ENCODE results near the gene BRD7.
A peak's percentile ranks its signal among the peaks of the same experiment; 100 is the strongest.

The BRD7 gene

DNA sequence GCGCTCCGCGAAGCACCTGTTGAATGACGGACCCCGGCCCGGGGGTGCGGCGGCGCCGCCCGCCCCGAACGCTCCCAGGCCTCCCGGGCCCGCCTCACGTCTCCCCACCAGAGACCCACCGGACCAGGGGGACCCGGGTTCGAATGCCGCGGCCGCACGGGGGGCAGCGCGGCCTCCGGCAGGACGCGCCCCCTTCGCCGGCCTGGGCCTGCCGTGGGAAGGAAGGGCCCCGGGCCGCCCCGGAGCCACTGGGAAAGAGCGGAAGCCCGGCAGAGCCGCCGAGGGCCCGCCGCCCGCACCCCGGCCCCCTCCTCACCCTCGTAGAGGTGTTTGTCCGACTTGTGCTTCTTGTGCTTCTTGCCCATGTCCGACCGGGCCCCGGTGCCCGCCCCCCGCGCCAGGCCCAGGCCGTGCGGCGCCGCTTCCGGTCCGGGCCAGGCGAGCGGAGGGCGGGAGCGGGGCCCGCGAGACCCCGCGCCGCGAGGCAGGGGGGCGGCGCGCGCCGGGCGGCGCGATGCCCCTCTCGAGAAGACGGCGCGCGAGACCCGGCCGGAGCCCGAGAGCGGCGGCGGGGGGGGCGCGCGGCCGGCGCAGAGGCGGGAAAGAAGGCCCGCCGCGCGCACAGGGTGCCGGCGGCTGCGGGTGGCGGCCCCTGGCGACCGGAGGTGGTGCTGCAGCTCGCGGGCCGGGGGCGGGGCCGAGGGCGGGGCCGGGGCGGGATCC is at the start of gene BRD7:
Gene BRD7, minus strand, starts transcription at position 579 of the 723 bp plus-strand sequence. Its CDS starts 214 bp downstream, at position 365.
- DNase-seq, result peak; percentile 86

GRCh38 chr16:50416388-50416787 is 47.6 kb upstream of the BRD7 start:
- no peak for DNase-seq

GRCh38 chr16:50414152-50414551 is 45.4 kb upstream of the BRD7 start:
- DNase-seq, result no peak

DNA sequence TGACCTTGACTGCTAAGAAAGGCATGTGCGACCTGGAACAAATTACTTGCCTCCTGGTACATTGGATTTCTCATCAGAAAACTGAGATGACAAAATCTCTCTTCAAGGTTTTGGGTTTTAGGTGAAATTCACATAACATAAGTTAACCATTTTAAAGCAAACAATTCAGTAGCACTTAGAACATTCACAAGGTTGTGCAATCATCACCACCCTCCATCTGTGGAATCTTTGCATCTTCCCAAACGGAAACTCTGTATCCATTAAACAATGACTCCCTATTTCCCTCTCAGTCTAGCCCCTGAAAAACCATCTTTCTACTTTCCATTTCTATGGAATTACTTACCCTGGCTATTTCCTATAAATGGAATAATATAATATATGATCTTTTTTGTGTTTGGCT is 42.2 kb upstream of the BRD7 start:
- DNase-seq, result no peak

DNA sequence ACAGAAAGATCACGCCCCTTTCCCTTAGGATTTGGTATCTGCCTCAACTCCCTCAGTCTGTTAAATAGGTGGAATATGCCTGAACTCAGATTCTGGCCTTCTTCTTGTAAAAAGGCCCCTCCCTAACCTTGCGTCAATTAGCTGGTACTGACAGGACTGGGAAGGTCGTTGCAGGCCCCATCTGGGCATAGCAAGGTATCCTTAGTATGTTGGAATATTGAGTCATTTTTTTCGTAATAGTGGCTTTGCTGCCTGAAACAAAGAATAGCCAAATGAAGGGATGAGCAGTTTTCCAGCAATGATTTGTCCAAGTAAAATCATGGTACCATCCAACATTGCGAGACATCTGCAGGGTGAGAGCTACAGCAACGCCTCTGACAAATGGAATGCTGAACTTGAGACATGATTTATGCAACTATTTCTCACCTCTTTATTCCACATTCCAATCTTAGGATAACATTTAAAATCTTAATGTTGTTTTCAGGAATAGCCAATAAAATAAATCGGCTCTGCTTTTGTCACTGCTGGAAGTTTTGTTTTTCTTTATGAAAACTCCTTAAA is 39.3 kb upstream of the BRD7 start:
- no peak for DNase-seq

DNA sequence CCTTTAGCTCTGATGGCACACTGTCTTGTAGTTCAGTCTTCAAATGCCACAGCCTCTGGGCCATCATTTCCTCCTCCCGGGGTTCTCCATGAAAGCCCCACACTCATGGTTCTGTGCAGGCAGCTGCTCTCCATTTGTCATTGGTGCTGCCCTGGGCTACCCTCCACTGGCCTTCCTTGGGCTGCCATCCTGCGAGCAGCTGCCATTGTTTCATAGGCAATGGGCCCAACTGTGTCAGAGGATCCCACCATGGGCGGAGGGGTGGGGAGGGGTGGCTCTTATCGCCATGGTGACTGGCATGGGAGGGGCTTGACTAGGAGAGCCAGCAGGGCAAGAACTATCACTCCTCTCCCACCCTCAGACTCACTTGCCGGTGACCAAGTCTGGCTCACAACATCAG is 38.6 kb upstream of the BRD7 start:
- DNase-seq, result no peak

DNA sequence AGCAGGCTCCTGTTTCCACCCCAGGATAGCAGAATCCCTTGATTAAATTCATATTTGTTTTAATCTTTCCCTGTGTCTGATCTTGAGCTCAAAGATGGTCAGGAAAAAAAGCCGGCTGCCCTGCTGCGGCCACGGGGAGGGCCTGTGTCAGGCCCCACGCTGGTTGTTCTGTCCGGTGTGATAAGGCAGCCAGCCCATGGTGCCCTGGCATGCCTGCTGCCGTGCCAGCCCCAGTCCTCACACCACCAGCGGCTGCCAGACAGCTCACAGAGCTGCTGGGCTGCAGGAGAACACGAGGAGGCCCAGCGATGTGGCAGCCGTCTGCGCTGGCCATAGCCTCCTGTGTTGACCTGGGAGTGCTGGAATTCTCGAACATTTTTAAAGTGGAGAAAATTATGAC is 34.7 kb upstream of the BRD7 start:
- no peak for DNase-seq

DNA sequence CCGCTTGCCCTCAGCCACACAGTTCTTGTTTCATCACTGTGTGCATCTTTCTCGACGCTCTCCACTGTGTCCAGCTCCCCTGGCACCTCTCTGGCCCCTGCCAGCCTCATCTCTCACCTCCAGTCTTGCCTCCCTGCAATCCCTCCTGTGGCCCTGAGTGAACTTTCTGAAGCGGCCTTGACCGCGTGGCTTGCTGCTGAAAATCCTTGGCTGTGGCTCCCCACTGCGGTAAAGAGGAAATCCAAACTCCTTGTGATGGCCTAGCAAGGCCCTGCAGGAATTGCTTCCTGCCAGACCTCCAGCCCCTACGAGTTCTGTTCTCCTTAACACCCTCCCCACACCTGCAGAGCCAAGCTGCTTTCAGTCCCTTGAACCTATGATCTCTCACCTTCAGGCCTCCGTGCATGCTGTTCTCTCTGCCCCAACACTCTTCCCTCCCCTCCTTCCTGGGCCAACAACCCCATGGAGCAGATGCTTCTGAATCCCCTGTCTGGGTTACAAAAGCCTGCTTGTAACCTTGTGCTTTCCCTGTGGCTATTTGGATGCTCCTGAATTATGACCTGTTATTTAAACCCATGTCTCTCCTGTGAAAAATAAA is 33.6 kb upstream of the BRD7 start:
- DNase-seq, result no peak

- DNase-seq, result no peak
These were observed 32.6 kb upstream of the BRD7 start for GRCh38 chr16:50401355-50401754.

GRCh38 chr16:50400967-50401348 is 32.2 kb upstream of the BRD7 start:
- no peak for DNase-seq

GRCh38 chr16:50400312-50400966 is 31.7 kb upstream of the BRD7 start:
- DNase-seq, result no peak

GRCh38 chr16:50399411-50399810 is 30.6 kb upstream of the BRD7 start:
- no peak for DNase-seq

GRCh38 chr16:50398336-50398735 is 29.5 kb upstream of the BRD7 start:
- DNase-seq, result no peak

DNA sequence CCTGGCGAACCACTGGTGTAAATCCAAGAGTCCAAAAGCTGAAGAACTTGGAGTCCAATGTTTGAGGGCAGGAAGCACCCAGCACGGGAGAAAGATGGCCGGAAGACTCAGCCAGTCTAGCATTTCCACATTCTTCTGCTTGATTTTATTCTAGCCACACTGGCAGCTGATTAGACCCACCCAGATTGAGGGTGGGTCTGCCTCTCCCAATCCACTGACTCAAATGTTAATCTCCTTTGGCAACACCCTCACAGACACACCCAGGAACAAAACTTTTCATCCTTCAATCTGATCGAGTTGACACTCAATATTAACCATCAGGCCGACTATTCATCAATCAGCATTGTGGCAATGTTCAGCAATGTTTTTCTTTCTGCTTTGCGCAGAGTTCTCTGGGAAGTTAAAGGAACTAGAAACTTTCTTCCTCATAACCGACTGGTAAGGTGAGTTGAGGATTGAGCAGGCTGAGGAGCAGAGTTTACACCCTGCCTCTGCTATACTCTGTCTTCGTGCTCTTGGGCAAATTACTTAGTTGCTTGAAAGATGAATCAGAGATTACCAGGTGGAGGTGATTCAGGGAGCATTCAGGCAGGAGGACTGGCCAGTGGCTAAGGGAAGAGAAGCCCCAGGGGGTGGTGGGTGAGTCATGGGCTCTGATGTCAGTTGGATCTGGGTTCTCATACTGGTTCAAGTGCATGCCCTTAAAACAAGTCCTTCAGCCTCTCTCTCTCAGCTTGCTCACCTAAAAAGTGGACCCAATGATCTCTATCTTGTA is 28.2 kb upstream of the BRD7 start:
- DNase-seq, result no peak

GRCh38 chr16:50395763-50396710 is 27.2 kb upstream of the BRD7 start:
- no peak for DNase-seq

DNA sequence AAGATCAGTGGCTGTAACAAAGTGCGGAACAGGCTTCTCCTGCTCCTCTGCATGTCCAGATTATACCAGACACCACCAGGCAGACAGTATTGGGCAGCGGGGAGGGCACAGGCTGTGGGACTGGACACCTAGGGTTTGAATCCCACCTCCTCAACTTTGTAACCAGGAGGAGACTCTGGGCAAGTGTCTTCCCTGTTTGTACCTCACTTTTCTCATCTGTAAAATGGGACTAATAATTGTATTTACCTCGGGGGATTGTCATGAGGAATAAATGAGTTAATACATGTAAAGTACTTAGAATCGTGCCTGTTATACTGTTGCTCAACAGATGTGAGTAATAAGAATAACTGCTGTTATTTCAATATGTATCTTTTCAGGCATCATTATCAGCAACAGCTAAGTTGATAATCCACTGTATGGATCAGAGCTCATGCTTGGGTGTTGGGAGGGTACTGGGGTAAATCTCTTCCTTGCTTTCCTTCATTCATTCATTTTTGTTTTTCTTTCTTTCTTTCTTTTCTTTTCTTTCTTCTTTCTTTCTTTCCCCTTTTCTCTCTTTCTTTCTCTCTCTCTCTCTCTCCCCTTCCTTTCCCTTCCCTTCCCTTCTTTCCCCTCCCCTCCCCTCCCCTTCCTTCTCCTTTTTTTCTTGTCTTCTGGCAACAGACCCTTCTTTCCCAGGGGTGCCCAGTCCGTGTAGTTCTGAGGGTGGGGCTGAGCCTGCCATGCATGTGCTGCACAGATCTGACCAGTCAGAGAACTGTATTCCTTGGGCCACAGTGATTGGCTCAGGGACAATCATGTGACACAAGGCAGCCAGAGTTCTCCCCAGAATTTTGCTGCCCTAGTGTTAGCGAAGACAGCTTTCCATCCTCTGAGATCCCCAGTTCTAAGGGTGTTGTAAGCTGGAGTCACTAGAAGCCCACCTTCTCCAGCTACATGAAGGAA is 25.3 kb upstream of the BRD7 start:
- no peak for DNase-seq

DNA sequence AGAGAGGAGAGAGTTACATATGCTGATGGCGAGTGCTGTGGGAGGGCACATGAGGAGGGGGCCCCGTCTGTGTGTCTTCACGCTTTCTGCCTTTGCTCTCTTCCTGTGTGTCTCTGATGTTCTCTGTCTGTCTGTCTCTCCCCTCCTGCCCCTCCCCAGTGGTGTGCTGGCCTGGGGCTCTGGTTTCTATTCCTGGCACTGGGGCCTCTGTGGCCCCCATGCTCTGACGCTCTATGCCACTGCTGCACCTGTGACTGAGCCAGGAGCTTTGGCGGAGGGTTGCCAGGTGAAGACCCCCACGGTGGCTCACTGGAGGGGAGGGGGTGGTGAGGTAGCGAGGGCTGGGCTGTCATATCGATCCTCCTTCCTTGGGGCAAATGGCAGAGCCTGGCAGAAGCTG is 24.6 kb upstream of the BRD7 start:
- DNase-seq, result no peak

DNA sequence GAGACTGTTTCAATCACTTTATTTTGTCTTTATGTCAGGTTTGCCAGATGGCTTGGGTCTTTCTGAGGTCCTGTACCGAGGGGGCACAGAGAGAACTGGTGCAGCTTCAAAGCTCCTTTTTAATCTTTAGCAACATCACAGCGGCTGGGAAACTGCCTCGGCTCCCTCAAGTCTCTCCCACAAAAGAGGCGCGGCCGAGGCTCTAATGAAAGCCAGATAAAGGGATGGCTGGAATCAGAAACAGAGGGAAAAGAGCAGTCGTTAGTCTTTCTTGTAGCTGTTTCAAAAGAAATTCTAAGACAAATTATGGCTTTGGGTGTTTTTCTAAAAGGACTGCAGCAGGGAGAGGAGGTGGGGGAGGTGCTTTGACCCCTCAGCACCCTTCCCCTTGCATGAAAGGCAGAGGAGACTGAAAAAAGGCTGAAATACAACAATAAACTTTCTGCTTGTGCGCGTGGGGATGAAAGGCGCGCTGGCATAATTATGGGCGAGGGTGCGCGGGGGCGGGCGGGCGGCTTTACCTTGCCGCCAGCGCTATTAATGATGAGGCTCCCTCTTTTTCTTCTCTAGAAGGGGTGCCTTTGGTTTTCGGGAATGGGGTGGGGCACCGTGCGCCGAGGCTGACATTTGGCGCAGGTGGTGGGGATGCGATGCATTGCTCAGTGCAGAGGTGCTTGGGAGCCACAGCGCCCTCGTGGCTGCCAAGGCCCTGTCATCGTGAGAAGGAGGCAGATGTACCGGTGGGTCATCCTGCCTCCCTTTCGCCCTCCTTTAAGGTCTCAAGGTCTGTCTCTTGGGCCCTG is 22.3 kb upstream of the BRD7 start:
- no peak for DNase-seq

DNA sequence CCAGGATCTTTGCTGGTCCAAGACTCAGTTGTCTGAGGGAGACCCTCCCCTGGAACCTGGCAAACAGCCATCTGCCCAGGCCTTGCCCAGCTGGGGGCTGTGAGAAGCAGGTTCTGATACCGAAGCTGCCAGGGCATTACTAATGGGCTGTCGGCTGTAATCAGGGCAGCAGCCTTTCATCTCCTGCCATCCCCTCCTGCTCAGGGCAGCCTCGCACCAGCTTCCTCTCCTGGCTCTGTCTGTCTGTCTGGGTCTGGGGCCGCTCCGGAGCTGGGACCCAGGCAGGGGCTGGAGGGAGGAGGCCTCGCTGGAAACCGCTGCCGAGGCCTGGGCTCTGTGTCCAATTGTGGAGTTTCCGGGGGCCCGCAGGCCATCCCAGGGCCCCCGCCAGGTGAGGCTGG is 21.6 kb upstream of the BRD7 start:
- no peak for DNase-seq

DNA sequence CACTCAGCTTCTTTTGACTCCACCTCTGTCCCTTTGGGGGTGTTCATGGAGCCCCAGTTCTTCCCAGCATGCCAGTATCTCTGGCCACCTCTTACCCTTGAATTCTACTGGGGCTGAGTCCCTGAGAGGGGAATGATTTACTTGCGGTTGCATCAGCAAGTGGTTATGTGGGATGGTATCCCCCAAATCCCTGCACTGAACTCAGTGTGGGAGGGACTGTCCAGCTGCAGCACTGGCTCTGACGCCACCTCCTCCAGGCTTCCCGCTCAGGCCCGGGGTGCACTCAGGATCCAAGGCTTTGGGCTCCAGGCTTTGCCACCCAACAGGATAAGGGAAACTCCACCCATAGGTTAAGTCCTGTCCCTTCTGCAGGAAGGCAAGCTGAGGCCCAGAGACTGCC is 21.1 kb upstream of the BRD7 start:
- DNase-seq, result no peak
